OCI-LY1 (cell line): ENCODE measurements around the gene MAN2B2.

Experiments used
- EZH2 ChIP-seq: fragments of 200-600 bp; sonication (generic), shearing (Covaris generic); IDR thresholded peaks from 2 replicates; pipeline ENCODE4 v1.8.0; 2017; ENCODE audit warnings: borderline replicate concordance, mixed run types, mild to moderate bottlenecking, antibody characterized with exemption, low read length, moderate library complexity, mixed read lengths
- TF ChIP-seq, protein P1 (sequence below): fragments of 200-600 bp; sonication (generic), shearing (Covaris generic); IDR thresholded peaks from 2 replicates; pipeline ENCODE4 v1.5.1; 2017; ENCODE audit warnings: mild to moderate bottlenecking, antibody characterized with exemption, low read length, moderate library complexity, mixed read lengths

DNA sequence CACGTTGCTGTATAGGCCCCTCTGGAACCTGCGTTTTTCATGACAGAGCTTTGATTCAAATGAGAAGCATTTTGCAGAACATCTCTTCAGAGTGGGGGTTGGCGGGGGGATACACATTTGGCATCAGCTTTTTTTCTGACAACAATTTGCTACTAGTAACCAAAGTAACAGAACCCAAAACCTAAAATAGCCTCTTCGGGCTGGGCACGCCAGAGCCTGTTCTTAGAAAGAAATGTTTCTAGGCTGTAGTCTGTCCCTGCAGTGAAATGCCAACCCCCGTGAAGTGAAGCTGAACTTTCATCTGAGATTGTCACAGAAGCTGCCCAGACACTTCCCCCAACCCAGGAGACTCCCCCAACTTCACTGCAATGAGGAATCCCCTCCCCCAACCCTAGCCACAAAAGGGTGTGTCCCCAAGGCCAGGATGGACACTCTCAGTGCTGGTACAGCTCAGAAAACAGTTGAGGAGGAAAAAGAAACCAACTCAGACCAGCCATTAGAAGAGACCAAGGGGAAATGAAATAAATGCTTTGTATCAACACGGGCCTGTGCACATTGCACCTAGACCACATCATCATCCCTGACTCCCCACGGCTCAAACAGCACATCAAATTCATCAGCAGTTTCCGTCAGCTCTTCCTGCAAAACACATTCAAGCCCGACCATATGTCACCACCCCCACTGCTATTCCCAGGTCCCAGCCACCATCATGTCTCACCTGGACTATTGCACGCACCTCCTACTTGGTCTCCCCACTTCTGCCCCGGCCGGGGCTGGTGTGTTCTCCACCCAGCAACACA is 8.4 kb upstream of the MAN2B2 start:
- TF ChIP-seq, protein P1, sequence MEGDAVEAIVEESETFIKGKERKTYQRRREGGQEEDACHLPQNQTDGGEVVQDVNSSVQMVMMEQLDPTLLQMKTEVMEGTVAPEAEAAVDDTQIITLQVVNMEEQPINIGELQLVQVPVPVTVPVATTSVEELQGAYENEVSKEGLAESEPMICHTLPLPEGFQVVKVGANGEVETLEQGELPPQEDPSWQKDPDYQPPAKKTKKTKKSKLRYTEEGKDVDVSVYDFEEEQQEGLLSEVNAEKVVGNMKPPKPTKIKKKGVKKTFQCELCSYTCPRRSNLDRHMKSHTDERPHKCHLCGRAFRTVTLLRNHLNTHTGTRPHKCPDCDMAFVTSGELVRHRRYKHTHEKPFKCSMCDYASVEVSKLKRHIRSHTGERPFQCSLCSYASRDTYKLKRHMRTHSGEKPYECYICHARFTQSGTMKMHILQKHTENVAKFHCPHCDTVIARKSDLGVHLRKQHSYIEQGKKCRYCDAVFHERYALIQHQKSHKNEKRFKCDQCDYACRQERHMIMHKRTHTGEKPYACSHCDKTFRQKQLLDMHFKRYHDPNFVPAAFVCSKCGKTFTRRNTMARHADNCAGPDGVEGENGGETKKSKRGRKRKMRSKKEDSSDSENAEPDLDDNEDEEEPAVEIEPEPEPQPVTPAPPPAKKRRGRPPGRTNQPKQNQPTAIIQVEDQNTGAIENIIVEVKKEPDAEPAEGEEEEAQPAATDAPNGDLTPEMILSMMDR, result no peak
- no peak for TF ChIP-seq EZH2
